GM21367 (cell line): ENCODE results near the gene HSPG2.
"Not testable (repeated sequence)": the region's sequence is repeated elsewhere in the genome, so short reads cannot be mapped to it uniquely, and the experiment has no call there.

Source experiments
- ATAC-seq: cut with Tn5 transposase; IDR thresholded peaks from one replicate; pipeline ENCODE4 v1.9.1; 2021; ENCODE audit not compliant: unreplicated experiment

HSPG2 gene

DNA sequence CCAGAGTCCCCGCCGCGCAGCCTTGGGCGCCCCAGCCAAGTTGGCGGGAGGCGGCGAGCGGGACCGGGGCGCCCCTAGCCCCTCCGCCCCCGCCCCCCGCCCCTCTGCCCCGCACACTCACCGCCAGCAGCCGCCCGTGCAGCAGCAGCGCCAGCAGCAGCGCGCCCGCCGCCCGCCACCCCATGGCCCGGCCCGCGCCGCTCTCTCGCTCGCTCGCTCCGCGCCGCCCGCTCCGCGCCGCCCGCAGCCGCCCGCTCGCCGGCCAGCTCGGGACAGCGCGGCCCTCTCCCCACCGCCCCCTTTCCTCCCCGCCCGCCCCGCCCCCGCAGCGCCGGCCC lies at the start of gene HSPG2:
TSS of gene HSPG2 (minus strand) at position 277 of the 338 bp plus-strand sequence. CDS start at position 184, 93 bp downstream.
- ATAC-seq, result no peak

- not testable (repeated sequence) for ATAC-seq
Observed at GRCh38 chr1:21986386-21986785, 49.3 kb upstream of the HSPG2 start.

GRCh38 chr1:21985893-21986292 lies 48.8 kb upstream of the HSPG2 start:
- not testable (repeated sequence) for ATAC-seq

GRCh38 chr1:21983539-21983938 lies 46.4 kb upstream of the HSPG2 start:
- not testable (repeated sequence) for ATAC-seq

DNA sequence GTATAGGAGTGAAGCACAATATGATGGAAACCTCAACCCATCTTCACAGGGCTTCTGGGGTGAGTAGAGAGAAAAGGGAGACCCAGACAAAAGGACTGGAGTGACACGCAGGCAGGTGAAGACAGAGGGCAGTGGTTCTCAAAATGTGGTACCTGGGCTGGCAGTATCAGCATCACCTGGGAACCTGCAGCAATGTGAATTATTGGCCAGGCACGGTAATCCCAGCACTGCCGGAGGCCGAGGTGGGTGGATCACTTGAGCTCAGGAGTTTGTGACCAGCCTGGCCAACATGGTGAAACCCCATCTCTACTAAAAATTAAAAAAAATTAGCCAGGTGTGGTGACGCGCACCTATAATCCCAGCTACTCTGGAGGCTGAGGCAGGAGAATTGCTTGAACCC lies 45.0 kb upstream of the HSPG2 start:
- ATAC-seq, result not testable (repeated sequence)

DNA sequence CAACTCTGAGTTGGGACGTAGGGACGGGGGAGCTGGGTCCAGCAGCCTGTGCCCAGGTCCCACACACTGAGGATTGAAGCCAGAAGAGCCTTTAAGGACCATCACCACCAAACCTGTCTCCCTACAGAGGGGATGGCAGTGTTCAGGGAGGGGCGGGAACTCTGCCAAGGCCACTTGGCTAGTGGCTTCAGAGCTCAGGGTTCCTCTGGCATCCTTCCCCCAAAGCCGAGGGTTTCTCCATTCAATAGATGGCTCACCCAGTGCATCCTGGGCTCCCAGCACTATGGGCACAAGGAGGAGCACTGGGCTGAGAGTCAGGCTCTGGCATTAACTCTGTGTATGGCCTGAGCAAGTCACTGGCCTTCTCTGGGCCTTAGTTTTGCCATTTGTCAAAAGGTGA lies 44.1 kb upstream of the HSPG2 start:
- ATAC-seq, result not testable (repeated sequence)

DNA sequence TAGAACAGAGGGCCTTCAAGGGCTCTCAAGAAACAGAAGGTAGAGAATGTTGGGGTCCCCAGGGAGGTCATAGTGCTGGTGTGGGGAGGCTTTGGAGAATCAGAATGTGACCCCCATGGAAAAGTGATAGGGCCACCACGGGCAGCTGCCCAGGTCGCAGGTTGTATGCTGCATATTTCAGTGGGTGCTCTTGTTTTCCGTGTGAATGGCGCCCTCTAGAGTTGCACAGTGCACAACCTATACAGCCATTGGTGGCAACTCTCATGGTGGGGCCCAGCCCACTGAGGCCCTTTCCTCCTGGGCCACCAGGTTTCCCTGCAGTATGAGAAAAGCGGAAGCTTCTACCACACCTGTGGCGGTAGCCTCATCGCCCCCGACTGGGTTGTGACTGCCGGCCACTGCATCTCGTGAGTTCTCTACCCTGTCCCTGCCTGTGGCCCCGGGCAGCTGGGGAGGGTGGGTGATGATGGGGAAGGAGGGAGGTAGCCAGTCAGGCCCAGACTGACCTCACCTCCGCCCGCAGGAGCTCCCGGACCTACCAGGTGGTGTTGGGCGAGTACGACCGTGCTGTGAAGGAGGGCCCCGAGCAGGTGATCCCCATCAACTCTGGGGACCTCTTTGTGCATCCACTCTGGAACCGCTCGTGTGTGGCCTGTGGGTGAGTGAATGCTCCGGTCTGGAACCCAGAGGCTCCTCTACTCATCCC lies 43.6 kb upstream of the HSPG2 start:
- not testable (repeated sequence) for ATAC-seq

- not testable (repeated sequence) for ATAC-seq
Observed at GRCh38 chr1:21978209-21978608, 41.1 kb upstream of the HSPG2 start.

DNA sequence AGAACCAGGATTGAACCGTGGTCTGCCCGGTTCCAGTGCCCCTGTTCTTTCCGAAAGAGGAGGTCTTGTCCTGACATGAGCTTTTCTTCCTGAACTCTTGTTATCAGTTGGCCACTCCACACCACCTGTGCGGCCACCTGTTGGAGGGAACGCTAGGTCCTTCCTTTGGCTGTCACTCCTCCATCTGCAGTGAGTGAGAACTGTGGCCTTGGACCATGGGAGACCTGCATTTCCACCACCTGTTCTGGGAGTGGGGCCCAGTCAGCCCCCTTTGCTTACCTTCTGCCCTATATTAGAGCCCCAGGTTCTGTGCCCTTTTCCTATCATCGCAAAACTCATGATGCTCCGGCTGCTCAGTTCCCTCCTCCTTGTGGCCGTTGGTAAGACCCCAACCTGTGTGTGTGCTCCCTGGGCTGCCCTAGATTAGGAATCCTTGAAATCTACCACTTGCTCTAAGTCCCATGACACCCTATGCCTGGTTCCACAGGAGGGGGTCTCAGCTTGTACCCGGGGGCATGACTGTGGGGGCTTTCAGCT lies 39.7 kb upstream of the HSPG2 start, which contains the start of gene CELA3B:
TSS of gene CELA3B (plus strand) at position 320 of the 537 bp plus-strand sequence. CDS start at position 338, 18 bp downstream.
- not testable (repeated sequence) for ATAC-seq

DNA sequence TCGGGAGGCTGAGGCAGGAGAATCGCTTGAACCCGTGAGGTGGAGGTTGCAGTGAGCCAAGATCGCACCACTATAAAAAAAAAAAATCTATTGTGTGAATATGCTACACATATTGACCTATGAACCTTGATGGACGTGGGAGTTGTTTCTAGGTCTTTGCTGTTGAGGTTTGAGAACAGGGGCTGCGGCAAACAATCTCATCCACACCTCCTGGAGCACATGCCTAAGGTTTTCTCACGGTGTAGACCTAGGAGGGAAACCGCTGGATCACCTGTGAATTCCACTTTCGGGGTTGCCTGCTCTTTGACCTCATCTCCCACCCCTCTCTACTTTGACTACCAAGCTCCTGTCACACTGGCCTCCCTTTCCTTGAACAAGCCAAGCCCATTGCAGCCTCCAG lies 38.2 kb upstream of the HSPG2 start:
- ATAC-seq, result not testable (repeated sequence)

GRCh38 chr1:21974699-21975098 lies 37.6 kb upstream of the HSPG2 start:
- not testable (repeated sequence) for ATAC-seq

GRCh38 chr1:21973948-21974347 lies 36.8 kb upstream of the HSPG2 start:
- ATAC-seq, result not testable (repeated sequence)

- not testable (repeated sequence) for ATAC-seq
Observed at GRCh38 chr1:21972973-21973441, 35.9 kb upstream of the HSPG2 start.

DNA sequence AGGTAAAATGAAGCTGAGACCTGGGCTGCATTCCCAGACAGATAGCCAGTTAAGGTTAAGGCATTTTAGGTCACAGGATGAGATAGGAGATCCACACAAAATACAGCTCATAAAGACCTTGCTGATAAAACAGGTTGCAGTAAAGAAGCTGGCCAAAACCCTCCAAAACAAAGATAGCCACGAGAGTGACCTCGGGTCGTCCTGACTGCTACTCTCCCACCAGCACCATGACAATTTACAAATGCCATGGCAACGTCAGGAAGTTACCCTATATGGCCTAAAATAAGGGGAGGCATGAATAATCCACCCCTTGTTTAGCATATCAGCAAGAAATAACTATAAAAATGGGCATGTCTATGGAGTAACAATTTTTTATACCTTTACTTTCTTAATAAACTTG lies 33.4 kb upstream of the HSPG2 start:
- ATAC-seq, result not testable (repeated sequence)

DNA sequence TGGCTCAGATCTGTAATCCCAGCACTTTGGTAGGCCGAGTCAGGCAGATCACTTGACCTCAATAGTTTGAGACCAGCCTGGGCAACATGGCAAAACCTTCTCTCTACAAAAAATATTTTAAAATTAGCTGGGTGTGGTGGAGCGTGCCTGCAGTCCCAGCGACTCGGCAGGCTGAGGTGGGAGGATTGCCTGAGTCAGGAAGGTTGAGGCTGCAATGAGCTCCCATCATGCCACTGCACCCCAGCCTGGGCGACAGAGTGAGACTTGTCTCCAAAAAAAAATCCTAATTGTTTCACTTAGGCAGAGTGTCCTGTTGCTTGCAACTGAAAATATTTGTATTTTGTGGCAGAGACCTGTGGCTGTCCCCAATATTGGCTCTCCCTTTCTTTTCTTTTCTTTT lies 32.0 kb upstream of the HSPG2 start:
- not testable (repeated sequence) for ATAC-seq

DNA sequence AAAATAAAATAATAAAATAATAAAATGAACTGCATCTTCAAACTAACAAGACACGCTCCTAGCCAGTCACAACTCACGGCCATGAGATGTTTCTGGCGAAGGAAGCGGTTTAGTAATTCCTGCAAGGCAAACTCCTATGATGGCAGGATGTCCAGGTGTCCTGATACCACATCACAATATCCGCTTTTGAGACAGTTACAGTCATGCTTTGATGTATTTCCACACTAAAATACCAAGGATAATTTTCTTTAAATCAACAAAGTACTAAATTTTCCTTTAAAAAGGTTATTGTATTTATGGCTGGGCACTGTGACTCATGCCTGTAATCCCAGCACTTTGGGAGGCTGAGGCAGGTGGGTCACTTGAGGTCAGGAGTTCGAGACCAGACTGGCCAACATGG lies 30.1 kb upstream of the HSPG2 start:
- ATAC-seq, result not testable (repeated sequence)

GRCh38 chr1:21966247-21967000 lies 29.3 kb upstream of the HSPG2 start:
- no peak for ATAC-seq

- ATAC-seq, result peak; percentile 68
Observed at GRCh38 chr1:21963477-21964217, 26.5 kb upstream of the HSPG2 start.

DNA sequence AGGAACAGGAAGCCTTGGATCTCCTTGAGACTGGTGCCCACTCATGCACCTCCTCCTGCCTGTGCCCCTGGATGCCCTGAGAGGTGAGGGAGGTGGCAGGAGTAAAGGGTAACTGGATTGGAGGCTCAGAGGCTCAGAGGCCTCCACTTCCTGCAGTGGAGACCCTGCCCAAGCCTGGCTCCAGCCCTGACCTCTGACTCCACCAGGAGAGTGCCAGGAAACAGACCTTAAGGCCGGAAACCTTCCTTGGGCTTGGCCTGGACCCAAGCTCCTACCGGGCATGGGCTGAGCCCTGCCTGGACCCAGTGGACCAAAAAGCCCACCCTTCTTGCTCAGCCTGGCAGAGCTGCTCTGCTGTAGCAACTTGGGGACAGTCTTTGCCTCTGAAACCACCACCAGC lies 24.7 kb upstream of the HSPG2 start:
- ATAC-seq, result no peak

GRCh38 chr1:21961337-21961736 lies 24.2 kb upstream of the HSPG2 start:
- ATAC-seq, result no peak
